Endometrial microvascular endothelial cells (primary cell): ENCODE measurements around the gene PPP1R14B. TPM values are rescaled to one million over a fixed set of nuclear protein-coding genes. Genes with fewer than 3 reads are reported as not detected.

Experiments used
- in situ Hi-C: cut with HindIII; loops from 2 replicates; pipeline ENCODE4 v1.10.0; 2017; ENCODE audit warnings: low sequenced_read_pairs, low pct_unique_long_range_greater_than_20kb; ENCODE audit errors: inconsistent ontology term
- total RNA-seq: library from RNA; depleted of rRNA; stranded (reverse); fragments of >200 nt; gene quantifications from one replicate; pipeline ENCODE4 v1.2.3, GENCODE V29; 2015; ENCODE audit errors: inconsistent ontology term

Gene PPP1R14B, protein sequence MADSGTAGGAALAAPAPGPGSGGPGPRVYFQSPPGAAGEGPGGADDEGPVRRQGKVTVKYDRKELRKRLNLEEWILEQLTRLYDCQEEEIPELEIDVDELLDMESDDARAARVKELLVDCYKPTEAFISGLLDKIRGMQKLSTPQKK
- total RNA-seq = 283 TPM

DNA sequence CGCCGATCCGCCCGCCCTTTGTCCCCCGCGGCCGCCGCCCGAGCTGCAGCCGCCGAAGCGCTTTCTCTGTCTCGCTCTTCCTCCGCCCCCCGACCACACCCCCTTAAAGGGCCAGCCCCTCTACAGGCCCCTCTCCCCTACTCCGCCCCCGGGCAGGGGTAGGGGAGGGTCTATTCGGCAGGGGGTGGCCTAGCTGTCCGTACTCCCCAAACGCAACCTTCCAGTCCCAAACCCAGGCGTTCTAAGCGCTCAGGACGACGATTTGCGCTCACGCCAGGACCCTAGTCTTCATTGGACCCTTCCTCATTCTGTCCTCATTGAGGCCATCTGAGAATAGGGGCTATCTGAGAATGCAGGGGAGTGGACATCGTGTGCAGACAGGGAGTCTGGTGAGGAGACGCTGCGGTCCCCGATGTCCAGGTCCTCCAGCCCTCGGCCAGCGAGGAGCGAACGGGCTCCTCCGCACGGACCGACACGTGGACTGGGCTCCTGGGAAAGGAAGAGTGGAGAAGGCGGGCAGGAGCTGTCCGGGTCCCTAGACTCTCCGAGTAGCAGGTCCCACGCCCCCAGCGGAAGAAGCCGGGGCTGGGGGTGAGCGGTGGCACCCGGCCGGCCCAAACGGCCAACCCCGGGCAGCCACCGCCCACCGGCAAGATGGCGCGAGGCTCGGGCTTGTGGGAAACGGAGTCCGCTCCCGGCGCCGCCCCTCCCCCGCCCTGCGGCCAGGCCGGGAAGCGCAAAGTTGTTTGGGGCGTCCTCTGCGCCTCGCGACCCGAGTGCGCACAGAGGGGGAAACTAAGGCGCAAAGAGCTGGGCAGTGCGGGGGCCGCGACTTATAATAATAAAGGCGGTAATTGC is at the start of gene PPP1R14B:
PPP1R14B (minus strand) TSS at position 73 of the 858 bp plus-strand sequence. CDS start 270 bp downstream, outside the sequence.
- in situ Hi-C loops = no loop called here

DNA sequence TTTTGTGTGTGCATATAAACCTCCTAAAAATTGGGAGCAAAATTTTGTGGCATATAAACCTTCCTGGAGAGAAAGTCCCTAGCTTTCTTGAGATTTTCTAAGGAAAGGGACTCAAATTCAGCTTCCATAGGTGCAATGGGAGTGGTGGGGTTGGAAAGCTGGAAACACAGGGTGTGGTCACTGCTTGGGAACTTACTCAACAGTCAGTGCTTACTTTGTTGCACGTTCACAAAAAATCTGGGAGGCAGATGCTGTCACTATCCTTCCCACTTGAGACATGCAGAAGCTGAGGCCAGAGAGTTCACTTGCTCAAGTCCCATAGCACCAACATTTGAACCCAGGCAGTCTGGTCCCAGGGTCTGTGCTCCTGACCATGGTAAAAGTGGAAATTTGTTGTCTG is 49.5 kb upstream of the PPP1R14B start:
- in situ Hi-C loops = no loop called here

DNA sequence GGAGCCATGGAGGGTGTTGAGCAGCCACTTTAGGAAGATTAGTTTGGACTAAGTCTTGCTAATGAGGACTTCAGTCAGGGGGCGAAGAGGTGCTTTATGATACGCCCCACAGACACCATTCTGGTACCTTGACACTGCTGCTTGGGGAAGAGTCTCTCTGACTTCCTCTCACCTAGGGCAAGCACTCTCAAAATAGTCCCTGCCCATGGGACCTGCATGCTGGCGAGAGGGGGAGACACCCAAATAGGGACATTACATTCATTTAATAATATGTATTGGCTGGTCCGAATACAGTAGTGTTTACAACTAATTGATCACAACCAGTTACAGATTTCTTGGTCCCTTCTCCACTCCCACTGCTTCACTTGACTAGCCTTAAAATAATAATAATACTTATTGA is 49.0 kb upstream of the PPP1R14B start:
- in situ Hi-C loops = no loop called here

DNA sequence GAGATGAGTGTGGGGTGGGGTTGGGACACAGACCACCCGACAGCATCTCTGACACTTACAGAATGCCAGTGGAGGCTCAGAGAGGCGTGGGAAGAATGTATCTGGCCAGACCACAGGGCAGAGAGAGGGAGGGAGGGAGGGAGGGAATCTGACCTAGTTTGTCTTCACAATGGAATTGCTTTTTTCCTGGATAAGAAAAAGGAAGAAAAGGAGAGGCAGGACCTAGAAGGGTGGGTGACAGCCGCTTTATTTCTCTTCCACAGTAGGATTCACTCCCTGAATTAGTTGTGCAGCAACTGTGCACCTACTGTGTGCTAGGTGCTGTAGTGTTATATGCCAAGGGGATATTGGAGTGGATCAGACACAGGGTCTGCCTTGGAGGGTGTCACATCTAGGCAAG is 48.0 kb upstream of the PPP1R14B start:
- in situ Hi-C loops = no loop called here

DNA sequence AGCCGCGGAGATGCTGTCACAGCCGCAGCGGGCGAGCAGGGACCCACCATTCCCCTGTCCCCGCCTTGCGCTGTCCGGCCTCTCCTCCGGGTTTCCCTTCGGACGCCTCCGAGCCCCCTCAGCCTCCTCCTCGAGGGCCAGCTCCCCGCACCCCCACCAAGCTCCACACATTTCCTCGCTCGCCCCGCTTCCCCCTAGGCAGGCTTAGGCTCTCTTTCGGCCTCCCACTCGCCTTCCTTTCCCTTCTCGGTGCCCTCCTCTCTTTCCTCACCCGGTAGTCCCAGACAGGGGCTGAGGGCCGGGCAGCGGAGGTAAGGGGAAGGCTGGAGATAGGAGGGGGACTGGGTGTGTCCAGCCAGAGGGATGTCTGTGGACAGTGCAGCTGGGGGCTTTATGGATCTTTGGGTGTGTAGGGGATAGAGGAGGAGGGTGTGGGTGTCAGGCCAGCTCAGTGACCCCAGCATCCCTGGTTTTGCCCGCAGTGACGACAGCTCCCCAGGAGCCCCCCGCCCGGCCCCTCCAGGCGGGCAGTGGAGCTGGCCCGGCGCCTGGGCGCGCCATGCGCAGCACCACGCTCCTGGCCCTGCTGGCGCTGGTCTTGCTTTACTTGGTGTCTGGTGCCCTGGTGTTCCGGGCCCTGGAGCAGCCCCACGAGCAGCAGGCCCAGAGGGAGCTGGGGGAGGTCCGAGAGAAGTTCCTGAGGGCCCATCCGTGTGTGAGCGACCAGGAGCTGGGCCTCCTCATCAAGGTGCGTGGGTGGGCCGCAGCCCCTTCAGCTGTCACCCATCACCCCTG is 45.9 kb upstream of the PPP1R14B start:
- in situ Hi-C loops = no loop called here

DNA sequence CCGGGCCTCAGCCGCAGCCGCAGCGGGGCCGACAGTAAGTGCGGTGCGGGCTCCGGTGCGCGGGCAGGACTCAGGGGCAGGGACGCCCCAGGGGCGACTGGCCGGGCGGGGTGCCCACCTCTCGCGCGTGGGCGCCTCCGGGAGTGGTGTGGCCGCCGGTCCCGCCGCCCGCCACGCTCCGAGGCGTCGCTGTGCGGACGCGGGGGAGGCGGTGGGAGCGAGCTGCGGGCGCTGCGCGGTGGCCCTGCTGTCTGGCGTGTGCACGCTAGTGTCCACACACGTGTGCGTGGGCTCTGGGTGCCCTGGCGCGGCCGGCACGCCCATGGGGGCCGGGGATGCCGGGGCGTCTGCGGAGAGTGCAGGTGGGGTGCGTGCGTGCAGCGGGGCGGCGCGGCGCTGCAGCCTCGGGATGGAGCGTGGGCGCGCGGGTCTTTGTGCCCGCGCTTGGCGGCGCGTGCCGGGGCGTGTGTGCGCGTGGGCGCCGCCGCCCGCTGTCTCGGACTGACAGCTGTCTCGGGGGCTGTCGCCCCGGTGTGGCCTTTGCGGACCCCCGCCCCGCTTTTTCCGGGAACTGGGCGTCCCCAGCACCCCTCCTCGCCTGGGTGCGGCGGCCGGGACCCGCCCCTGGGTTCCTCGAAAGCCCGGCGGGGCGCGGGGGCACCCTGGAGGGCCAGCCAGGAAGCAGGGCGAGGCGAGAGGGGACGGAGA is 45.2 kb upstream of the PPP1R14B start:
- in situ Hi-C loops = no loop called here

DNA sequence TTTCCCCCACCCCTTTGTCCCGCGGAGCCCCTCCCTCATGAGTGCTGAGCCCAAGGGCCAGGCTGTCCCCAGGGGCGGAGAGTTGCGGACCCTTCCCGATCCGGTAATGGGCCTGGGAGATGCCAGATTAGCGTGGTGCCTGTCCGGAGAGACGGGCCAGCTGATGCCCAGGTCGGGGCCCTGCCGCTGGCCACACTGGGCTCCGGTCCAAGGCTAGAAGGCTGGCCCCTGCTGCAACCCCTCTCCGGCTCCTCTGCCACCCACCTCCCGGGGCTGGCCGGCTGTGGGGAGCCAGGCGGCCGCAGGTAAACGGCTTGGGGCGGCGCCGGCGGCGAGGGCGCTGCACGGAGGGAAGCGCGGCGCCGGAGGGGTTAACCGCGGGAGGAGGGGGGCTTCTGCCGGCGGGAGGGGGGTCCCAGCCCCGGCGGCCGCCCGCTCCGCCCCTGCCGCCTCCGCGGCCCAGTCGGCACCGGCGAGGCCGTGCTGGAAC is 44.6 kb upstream of the PPP1R14B start, which contains the start of gene KCNK4:
KCNK4 (plus strand) TSS at position 41 of the 490 bp plus-strand sequence. CDS start 1,717 bp downstream, outside the sequence.
- in situ Hi-C loops = no loop called here

DNA sequence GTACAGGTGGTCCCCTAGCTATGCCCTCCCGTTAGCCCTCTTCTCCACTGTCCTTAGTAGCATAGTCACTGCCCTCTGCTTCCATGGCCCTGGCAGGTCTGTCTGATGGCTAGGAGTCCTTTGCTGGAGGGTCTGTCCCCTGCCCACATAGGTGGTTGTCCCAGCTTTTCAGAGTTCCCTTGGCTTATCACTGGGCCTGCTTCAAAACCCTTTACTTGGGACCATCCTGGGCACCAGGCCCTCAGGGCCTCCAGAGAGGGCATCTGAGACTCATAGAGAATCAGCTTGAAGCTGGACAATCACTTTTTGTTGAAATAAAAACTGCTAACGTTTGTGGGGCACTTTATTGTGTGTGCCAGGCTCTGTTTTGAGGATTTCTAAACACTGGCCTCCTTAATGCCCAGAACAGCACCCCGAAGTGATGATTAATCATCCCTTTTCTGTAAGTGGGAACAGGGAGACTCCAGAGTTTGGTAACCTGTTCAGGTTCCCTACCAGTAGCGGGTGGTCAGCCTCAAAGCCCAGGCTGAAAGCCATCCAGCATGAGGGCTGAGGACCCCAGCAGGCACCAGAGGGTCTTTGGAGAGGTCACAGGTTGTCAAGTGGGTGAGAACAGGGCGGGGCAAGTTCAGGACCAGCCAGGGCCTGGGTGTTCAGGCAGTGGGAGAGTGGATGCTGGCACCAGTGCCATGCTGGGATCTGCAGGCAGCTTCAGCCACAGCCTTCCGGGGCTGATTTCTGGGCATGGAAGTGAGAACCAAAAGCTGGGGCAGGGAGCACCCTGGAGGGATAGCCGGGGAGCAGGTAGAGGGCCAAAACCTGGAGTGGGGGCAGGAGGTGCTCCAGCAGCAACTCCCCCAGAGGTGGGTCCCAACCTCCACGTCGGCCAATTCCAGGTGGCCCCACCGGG is 43.9 kb upstream of the PPP1R14B start:
- in situ Hi-C loops = no loop called here

DNA sequence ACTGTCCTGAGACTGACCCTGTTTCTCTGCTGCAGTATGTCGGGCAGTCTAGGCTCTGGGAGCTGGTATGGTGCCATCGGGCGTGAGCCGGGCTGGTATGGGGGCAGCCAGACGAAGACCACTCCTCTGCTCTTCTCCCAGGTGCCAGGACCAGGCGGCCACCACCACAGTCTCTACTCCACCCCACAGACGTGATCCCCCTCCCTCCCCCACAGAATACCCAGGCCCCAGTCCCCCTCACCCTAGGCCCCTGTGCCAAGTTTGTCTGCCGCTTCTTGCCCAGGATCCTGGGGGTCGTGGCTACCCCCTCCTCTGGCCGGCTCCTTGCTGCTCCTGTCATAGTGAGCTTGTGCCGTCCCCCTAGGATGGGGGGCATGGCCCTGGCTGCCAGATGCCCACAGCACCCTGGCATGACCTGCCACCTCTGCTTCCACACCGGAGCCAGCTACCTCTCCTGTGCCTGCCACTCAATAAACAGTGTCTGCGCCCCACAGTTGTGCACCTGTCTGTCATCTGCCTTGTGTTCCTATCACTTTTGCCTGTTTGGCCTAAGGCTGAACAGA is 42.3 kb upstream of the PPP1R14B start:
- in situ Hi-C loops = no loop called here

DNA sequence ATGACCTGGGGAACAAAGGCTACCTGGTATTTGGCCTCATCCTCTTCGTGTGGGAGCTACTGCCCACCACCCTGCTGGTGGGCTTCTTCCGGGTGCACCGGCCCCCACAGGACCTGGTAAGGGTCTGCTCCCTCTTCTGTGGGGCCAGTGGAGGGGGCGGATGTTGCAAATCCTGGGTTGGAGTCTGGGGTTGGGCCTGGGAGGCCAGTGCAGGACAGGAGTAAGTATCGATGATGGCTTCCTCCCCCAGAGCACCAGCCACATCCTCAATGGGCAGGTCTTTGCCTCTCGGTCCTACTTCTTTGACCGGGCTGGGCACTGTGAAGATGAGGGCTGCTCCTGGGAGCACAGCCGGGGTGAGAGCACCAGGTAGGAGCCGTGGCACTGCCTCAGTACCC is 41.6 kb upstream of the PPP1R14B start:
- in situ Hi-C loops = no loop called here

DNA sequence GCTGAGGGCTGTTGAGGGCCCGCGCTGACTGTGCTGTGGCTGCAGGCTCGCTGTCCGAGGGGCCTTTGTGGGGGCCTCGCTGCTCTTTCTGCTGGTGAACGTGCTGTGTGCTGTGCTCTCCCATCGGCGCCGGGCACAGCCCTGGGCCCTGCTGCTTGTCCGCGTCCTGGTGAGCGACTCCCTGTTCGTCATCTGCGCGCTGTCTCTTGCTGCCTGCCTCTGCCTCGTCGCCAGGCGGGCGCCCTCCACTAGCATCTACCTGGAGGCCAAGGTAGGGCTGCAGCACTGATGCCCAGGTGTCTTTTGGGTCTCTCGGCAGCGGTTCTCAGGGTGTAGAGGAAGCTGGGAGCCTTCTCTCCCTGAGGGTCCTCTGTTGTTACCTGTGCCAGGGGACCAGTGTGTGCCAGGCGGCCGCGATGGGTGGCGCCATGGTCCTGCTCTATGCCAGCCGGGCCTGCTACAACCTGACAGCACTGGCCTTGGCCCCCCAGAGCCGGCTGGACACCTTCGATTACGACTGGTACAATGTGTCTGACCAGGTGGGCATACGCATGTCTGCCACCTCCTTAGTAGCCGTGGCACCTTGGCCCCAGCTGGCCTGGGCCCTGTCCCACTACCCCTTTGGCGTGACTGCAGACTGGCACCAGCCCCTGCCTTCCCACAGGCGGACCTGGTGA is 41.1 kb upstream of the PPP1R14B start:
- in situ Hi-C loops = no loop called here

DNA sequence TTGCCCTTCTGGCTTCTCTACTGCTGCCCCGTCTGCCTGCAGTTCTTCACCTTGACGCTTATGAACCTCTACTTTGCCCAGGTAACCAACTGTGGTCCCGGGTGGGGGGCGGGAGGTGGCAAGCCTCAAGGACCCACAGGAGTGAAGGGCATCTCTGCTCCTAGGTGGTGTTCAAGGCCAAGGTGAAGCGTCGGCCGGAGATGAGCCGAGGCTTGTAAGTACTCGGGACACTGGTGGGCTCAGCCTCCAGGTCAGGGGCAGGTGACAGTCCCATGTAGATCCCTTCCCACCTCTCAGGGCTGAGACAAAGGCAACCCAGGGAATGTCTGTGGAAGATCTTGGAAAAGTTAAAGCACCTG is 40.0 kb upstream of the PPP1R14B start:
- in situ Hi-C loops = no loop called here

DNA sequence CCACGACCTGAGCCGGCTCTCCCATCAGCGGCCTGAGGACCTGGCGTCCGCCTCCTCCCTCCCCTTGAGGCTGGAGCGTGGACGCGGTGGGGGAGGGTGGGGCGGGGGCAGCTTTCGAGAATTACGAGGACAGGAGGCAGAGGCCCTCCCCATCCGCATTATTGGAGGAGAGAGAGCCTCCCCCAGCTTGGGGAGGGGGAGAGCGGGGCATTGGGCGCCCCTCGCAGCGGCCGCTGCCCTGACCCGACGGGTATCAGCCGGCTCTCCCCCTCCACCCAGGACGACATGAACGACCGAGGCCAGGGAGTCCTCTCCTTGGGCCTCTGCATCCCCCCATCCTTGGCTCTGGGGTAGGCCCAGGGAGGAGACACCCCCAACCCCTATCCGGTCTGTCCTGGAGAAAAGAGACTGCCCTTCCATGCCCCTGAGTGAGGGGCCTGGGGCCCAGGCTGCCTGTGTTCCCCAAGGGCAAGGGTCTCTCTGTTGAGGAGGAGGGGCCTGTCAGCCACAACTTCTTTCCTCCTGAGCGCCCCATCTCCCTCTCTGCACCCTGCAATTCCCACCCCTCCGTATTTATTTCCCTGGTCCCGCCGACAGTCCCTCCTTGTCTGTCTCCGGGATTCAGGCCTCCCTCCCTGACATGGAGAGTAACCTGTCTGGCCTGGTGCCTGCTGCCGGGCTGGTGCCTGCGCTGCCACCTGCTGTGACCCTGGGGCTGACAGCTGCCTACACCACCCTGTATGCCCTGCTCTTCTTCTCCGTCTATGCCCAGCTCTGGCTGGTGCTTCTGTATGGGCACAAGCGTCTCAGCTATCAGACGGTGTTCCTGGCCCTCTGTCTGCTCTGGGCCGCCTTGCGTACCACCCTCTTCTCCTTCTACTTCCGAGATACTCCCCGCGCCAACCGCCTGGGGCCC is 39.4 kb upstream of the PPP1R14B start:
- in situ Hi-C loops = no loop called here

DNA sequence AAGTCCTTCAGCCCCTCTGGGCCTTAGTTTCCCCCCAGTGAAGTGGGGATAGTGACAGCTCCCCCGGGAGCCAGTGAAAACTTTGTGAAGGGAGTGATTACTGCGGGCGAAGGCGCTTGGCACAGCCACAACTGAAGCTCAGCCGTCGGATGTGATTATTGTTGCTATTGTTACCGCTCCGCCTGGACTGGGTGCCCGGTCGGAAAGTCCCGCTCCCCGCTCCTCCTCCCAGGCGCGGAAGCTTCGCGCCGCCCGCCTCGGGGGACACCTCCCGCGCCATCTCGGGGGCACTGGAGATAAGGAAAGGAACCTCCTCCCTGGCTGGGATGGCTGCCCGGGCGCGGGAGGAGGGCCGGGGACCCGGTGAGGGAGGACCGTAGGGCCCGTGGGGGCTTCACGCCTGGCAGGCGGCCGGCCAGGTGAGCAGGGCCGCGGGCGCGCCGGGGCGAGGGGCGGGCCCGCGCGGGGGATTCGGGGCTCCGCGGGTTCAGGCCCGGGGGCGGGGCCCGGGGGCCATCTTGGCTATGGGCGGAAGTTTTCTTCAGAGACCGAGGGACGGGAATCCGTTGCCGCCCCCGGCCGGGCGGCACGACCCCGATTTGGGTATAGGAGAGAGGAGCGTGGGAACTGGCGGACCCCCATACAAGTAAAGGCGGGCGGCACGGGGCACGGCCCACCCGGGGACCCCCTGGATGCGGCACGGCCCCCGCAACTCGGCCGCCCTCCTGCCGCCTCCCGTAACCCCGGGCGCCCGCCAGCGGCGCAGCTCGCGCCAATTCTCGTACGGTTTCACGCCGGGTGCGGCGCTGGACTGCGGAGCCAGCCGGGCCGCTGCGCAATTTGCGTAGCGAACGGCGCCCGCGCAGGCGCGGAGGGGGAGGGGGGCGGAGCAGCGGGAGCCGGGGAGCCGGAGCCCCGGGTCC is 38.5 kb upstream of the PPP1R14B start, which contains the start of gene GPR137:
GPR137 (plus strand) TSS at position 887 of the 923 bp plus-strand sequence. CDS start 677 bp downstream, outside the sequence.
- in situ Hi-C loops = no loop called here
